Measurements from ENCODE around the gene CYP8B1.

The CYP8B1 gene

DNA sequence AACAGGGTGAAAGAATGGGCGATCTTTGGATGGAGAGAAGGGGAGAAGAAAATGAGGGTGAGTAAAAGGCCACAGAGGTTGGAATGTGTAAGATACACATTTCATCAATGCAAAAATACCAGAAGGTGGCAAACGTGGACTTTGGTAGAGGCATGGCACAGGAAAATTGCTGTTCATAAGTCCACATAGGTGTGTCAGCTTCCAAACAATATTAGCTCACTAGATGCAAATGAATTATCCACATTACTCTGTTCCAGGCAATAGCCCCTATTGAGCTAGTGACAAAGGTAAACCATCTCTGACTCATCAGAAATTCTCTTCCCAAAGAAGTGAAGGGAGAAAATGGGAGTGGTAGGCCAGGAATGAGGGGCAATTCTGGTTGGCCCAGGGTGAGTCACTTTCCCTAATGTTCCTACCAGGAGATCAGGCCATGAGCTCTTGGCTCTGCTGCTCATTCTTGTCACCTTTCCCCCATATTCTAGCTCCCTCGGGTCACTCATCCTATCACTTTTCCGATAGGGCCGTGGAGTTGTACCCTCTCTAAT lies 46.5 kb downstream of the CYP8B1 start:
- Histone ChIP-seq H3K27me3 (ENCODE audit: insufficient read depth, low read length) (no peaks in the 10 kb centered on the region), H2BK12ac (ENCODE audit: low read length) (no peak overlapping the region), H3K14ac (ENCODE audit: low read length) (peak overlapping the region; percentile 48), H3K18ac (ENCODE audit: low read length) (no peak overlapping the region), H3K79me1 (ENCODE audit: low read length) (peaks cover 3% of the 10 kb centered on the region), H4K12ac (ENCODE audit: low read depth, low read length) (no peak overlapping the region), H3K9ac (ENCODE audit: low read length) (no peak overlapping the region), H3K4me2 (ENCODE audit: low read length) (no peak overlapping the region), H3K79me2 (ENCODE audit: control insufficient read depth, insufficient read depth, low read length, poor library complexity) (no peaks in the 10 kb centered on the region), H3K4me1 (ENCODE audit: control insufficient read depth in 1 of 2, insufficient read depth in 2 of 2, low read length in 2 of 2) (peaks cover 6 to 11% of the 10 kb centered on the region in 2 experiments), H3K36me3 (ENCODE audit: control insufficient read depth in 1 of 2, insufficient read depth in 2 of 2, low read length in 2 of 2) (no peaks in the 10 kb centered on the region), H2BK5ac (ENCODE audit: low read depth, low read length, poor library complexity) (peak overlapping the region; percentile 6), H3K27ac (ENCODE audit: low read depth, low read length) (no peak overlapping the region), H2AK5ac (ENCODE audit: low read length) (no peak overlapping the region), H3K4me3 (ENCODE audit: low read depth, low read length) (no peak overlapping the region), H4K8ac (ENCODE audit: low read depth, low read length) (no peak overlapping the region), H3K4ac (ENCODE audit: low read depth, low read length) (no peak overlapping the region), H2BK120ac (ENCODE audit: insufficient read depth, low read length, poor library complexity) (no peak overlapping the region), H2AFZ (ENCODE audit: insufficient read depth, low read length, poor library complexity) (no peak overlapping the region), H3K23ac (ENCODE audit: low read length) (no peak overlapping the region), H4K91ac (ENCODE audit: low read depth, low read length) (no peak overlapping the region), H3K9me3 (ENCODE audit: insufficient read depth, low read depth, low read length) (no peaks in the 10 kb centered on the region)
- DNase-seq, result peak; percentile 89 to 95
- no CpG with 5 or more reads among the region's 5 CpGs for WGBS (ENCODE audit: extremely low coverage, insufficient coverage, insufficient read length)

DNA sequence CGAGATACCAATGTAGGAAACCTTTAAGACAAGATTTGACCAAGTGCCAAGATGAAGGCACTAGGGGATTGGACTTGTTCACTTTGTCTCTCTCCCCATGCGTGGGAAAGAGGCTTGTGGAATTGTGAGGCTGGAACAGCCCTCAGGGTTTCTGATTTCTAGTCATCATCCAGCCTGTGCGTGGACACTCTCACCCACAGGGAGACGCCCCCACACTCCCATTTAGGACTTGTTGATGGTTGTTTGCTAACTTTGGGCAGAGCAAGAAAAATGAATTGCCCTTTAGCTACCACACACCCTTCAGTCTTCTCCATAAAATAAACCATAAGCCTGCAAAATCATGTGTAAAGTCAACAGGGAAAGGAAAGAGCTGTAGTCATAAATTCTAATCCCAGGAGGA lies 48.0 kb downstream of the CYP8B1 start:
- H3K27ac ChIP-seq (ENCODE audit: low read depth, low read length), result no peak overlapping the region
- no peak overlapping the region for H2AK5ac ChIP-seq (ENCODE audit: low read length)
- peak overlapping the region; percentile 30 for H4K91ac ChIP-seq (ENCODE audit: low read depth, low read length)
- H4K12ac ChIP-seq (ENCODE audit: low read depth, low read length), result no peak overlapping the region
- peaks cover 5% of the 10 kb centered on the region for H3K79me1 ChIP-seq (ENCODE audit: low read length)
- WGBS (ENCODE audit: extremely low coverage, insufficient coverage, insufficient read length), result no CpG with 5 or more reads among the region's 4 CpGs
- no peak overlapping the region for H2BK120ac ChIP-seq (ENCODE audit: insufficient read depth, low read length, poor library complexity)
- no peak overlapping the region for H2AFZ ChIP-seq (ENCODE audit: insufficient read depth, low read length, poor library complexity)
- H3K23ac ChIP-seq (ENCODE audit: low read length), result no peak overlapping the region
- no peak overlapping the region for H3K4me3 ChIP-seq (ENCODE audit: low read depth, low read length)
- H2BK5ac ChIP-seq (ENCODE audit: low read depth, low read length, poor library complexity), result no peak overlapping the region
- no peak overlapping the region for H2BK12ac ChIP-seq (ENCODE audit: low read length)
- H3K4ac ChIP-seq (ENCODE audit: low read depth, low read length), result no peak overlapping the region
- H3K4me2 ChIP-seq (ENCODE audit: low read length), result no peak overlapping the region
- H4K8ac ChIP-seq (ENCODE audit: low read depth, low read length), result no peak overlapping the region
- H3K18ac ChIP-seq (ENCODE audit: low read length), result no peak overlapping the region
- peaks cover 6 to 15% of the 10 kb centered on the region in 2 experiments for H3K4me1 ChIP-seq (ENCODE audit: control insufficient read depth in 1 of 2, insufficient read depth in 2 of 2, low read length in 2 of 2)
- DNase-seq, result no peak
- H3K9me3 ChIP-seq (ENCODE audit: insufficient read depth, low read depth, low read length), result no peaks in the 10 kb centered on the region
- no peaks in the 10 kb centered on the region for H3K36me3 ChIP-seq (ENCODE audit: control insufficient read depth in 1 of 2, insufficient read depth in 2 of 2, low read length in 2 of 2)
- H3K14ac ChIP-seq (ENCODE audit: low read length), result no peak overlapping the region
- no peaks in the 10 kb centered on the region for H3K79me2 ChIP-seq (ENCODE audit: control insufficient read depth, insufficient read depth, low read length, poor library complexity)
- no peak overlapping the region for H3K9ac ChIP-seq (ENCODE audit: low read length)
- H3K27me3 ChIP-seq (ENCODE audit: insufficient read depth, low read length), result no peaks in the 10 kb centered on the region

DNA sequence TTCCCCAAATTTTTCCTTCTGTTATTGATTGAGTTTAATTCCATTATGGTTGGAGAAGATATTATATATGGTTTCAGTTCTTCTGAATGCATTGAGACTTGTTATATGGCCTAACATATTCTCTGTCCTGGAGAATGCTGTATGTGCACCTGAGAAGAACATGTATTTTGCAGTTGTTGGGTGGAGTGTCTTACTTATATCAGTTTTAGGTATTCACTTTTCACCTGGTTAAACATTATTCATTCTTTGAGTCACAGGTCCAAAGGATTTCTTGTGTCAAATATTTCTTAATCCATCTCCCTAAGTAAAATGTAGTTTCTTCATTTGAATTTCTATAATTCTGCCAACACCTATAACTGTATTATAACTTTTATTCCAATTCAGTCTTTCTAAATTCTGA lies 48.7 kb downstream of the CYP8B1 start:
- Histone ChIP-seq H2AK5ac (ENCODE audit: low read length) (no peak overlapping the region), H3K36me3 (ENCODE audit: control insufficient read depth in 1 of 2, insufficient read depth in 2 of 2, low read length in 2 of 2) (no peaks in the 10 kb centered on the region), H3K14ac (ENCODE audit: low read length) (no peak overlapping the region), H4K91ac (ENCODE audit: low read depth, low read length) (no peak overlapping the region), H3K23ac (ENCODE audit: low read length) (no peak overlapping the region), H3K27ac (ENCODE audit: low read depth, low read length) (no peak overlapping the region), H3K79me2 (ENCODE audit: control insufficient read depth, insufficient read depth, low read length, poor library complexity) (no peaks in the 10 kb centered on the region), H3K18ac (ENCODE audit: low read length) (no peak overlapping the region), H3K9ac (ENCODE audit: low read length) (no peak overlapping the region), H3K4me2 (ENCODE audit: low read length) (no peak overlapping the region), H3K4me3 (ENCODE audit: low read depth, low read length) (no peak overlapping the region), H3K27me3 (ENCODE audit: insufficient read depth, low read length) (no peaks in the 10 kb centered on the region), H2BK120ac (ENCODE audit: insufficient read depth, low read length, poor library complexity) (no peak overlapping the region), H3K9me3 (ENCODE audit: insufficient read depth, low read depth, low read length) (no peaks in the 10 kb centered on the region), H3K4ac (ENCODE audit: low read depth, low read length) (no peak overlapping the region), H3K4me1 (ENCODE audit: control insufficient read depth in 1 of 2, insufficient read depth in 2 of 2, low read length in 2 of 2) (peaks cover 6 to 15% of the 10 kb centered on the region in 2 experiments), H4K8ac (ENCODE audit: low read depth, low read length) (no peak overlapping the region), H3K79me1 (ENCODE audit: low read length) (peaks cover 5% of the 10 kb centered on the region), H2BK5ac (ENCODE audit: low read depth, low read length, poor library complexity) (no peak overlapping the region), H2AFZ (ENCODE audit: insufficient read depth, low read length, poor library complexity) (no peak overlapping the region), H2BK12ac (ENCODE audit: low read length) (no peak overlapping the region), H4K12ac (ENCODE audit: low read depth, low read length) (no peak overlapping the region)
- DNase-seq, result peak in 1 of 2 donors; percentile 44

DNA sequence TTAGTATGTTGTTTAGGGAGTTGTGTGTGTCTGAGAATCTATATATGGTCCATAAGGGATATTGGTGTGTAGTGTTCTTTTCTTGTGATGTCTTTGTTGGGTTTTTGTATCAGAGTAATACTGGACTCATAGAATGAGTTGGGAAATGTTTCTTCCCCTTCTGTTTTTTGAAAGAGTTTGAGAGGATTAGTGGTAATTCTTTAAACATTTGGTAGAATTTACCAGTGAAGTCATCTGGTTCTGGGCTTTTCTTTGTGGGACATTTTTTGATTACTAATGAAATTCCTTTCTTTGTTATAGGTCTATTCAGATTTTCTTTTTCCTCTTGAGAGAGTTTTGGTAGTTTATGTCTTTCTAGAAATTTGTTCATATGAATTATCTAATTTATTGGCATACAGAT lies 49.5 kb downstream of the CYP8B1 start:
- H3K4me2 ChIP-seq (ENCODE audit: low read length), result no peak overlapping the region

More for the DNA sequence above, 49.5 kb downstream of the CYP8B1 start:
- Histone ChIP-seq H3K18ac (ENCODE audit: low read length) (no peak overlapping the region), H3K79me1 (ENCODE audit: low read length) (peaks cover 5% of the 10 kb centered on the region), H3K4ac (ENCODE audit: low read depth, low read length) (no peak overlapping the region), H4K91ac (ENCODE audit: low read depth, low read length) (no peak overlapping the region), H2BK5ac (ENCODE audit: low read depth, low read length, poor library complexity) (no peak overlapping the region), H2AK5ac (ENCODE audit: low read length) (no peak overlapping the region), H3K36me3 (ENCODE audit: control insufficient read depth in 1 of 2, insufficient read depth in 2 of 2, low read length in 2 of 2) (peaks cover 0 to 1% of the 10 kb centered on the region in 2 experiments), H3K79me2 (ENCODE audit: control insufficient read depth, insufficient read depth, low read length, poor library complexity) (no peaks in the 10 kb centered on the region), H3K27ac (ENCODE audit: low read depth, low read length) (no peak overlapping the region), H4K12ac (ENCODE audit: low read depth, low read length) (no peak overlapping the region), H3K23ac (ENCODE audit: low read length) (no peak overlapping the region), H3K4me1 (ENCODE audit: control insufficient read depth in 1 of 2, insufficient read depth in 2 of 2, low read length in 2 of 2) (peaks cover 6 to 15% of the 10 kb centered on the region in 2 experiments), H3K4me3 (ENCODE audit: low read depth, low read length) (no peak overlapping the region), H3K9me3 (ENCODE audit: insufficient read depth, low read depth, low read length) (no peaks in the 10 kb centered on the region), H3K9ac (ENCODE audit: low read length) (no peak overlapping the region), H2AFZ (ENCODE audit: insufficient read depth, low read length, poor library complexity) (no peak overlapping the region), H4K8ac (ENCODE audit: low read depth, low read length) (no peak overlapping the region), H2BK12ac (ENCODE audit: low read length) (no peak overlapping the region), H2BK120ac (ENCODE audit: insufficient read depth, low read length, poor library complexity) (no peak overlapping the region), H3K14ac (ENCODE audit: low read length) (no peak overlapping the region), H3K27me3 (ENCODE audit: insufficient read depth, low read length) (no peaks in the 10 kb centered on the region)
- DNase-seq, result no peak

Measured in trophoblast cell (in vitro differentiated cells and primary cell).